Nephron (organoid): ENCODE data around the gene DNAH12.

Source experiments
- H3K27ac Mint-ChIP-seq, 3 experiments: 2 replicates each; pipeline ENCODE4 v1.8.0; 2020; ENCODE audit warnings: mixed read lengths in 3 of 3, mild to moderate bottlenecking in 2 of 3, moderate library complexity in 1 of 3
- H3K27me3 Mint-ChIP-seq: 2 replicates; pipeline ENCODE4 v1.8.0; 2021; ENCODE audit warnings: low read depth, mild to moderate bottlenecking, moderate library complexity, mixed read lengths
- H3K36me3 Mint-ChIP-seq: 2 replicates; pipeline ENCODE4 v1.8.0; 2020; ENCODE audit warnings: low read depth, mixed read lengths
- H3K4me1 Mint-ChIP-seq: 2 replicates; pipeline ENCODE4 v1.8.0; 2020; ENCODE audit warnings: mixed read lengths
- H3K4me3 Mint-ChIP-seq, 3 experiments: 2 replicates each; pipeline ENCODE4 v1.8.0; 2020; ENCODE audit warnings: mild to moderate bottlenecking in 3 of 3, mixed read lengths in 3 of 3, moderate library complexity in 2 of 3
- H3K9me3 Mint-ChIP-seq: 2 replicates; pipeline ENCODE4 v1.8.0; 2020; ENCODE audit warnings: mixed read lengths
- TF ChIP-seq, protein P1 (sequence below), 3 experiments: fragments of 200-600 bp; sonication (generic); IDR thresholded peaks; one replicate each; pipeline ENCODE4 v1.5.0; 2021; ENCODE audit warnings: antibody characterized with exemption in 3 of 3; ENCODE audit not compliant: unreplicated experiment in 3 of 3

The DNAH12 gene

DNA sequence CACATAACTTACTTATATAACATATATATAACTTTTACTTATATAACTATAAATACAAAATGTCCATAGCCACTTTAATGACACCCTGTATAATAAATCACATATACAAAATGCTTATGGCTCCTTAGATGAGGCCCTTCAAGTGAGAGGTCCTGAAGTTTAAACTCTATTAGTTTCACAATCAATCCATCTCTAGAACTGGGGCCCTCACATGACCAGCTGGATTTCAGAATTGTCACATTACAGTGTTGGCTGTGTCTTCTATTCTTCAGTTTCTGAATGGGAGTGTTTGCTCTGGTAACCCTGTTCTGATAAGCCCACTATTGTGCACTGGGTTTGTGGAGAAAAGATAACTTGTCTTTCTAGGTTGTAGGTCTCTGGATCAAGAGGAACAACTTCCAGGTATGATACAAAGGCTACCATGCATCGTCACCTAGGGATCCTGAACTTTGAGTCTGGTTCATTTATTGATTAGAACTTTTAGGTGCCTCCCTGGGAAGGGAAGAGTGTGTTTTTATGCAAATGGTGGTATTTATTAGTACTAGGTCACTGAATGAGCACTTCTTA is 107.9 kb downstream of the DNAH12 start:
- no peaks in the 10 kb centered on the region for H3K36me3 Mint-ChIP-seq
- H3K27me3 Mint-ChIP-seq, result no peaks in the 10 kb centered on the region
- H3K4me3 Mint-ChIP-seq, result no peak overlapping the region
- TF ChIP-seq, protein P1, sequence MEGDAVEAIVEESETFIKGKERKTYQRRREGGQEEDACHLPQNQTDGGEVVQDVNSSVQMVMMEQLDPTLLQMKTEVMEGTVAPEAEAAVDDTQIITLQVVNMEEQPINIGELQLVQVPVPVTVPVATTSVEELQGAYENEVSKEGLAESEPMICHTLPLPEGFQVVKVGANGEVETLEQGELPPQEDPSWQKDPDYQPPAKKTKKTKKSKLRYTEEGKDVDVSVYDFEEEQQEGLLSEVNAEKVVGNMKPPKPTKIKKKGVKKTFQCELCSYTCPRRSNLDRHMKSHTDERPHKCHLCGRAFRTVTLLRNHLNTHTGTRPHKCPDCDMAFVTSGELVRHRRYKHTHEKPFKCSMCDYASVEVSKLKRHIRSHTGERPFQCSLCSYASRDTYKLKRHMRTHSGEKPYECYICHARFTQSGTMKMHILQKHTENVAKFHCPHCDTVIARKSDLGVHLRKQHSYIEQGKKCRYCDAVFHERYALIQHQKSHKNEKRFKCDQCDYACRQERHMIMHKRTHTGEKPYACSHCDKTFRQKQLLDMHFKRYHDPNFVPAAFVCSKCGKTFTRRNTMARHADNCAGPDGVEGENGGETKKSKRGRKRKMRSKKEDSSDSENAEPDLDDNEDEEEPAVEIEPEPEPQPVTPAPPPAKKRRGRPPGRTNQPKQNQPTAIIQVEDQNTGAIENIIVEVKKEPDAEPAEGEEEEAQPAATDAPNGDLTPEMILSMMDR (IDR thresholded peaks at IDR 0.05; ENCODE audit: unreplicated experiment in 3 of 3), result no peak
- H3K27ac Mint-ChIP-seq, result no peak overlapping the region
- no peaks in the 10 kb centered on the region for H3K4me1 Mint-ChIP-seq
- no peaks in the 10 kb centered on the region for H3K9me3 Mint-ChIP-seq

DNA sequence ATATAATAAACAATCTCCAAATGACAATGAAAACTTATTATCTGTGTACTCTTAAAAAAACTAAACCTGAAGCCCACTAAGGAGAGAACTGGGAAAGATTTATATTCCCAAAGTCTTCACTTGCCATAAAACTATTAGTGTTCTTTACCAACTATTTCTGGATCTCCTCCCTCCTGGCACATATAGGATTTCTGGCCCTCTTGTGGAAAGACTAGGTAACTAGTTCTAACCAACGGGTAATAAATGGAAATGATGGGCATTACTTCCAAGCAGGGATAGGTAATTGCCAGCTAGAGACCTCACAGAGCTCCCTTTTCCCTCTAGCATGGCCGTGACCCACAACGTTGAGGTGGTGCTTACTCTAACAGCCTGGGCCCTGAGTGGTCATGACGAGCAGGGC is 110.1 kb downstream of the DNAH12 start:
- no peaks in the 10 kb centered on the region for H3K4me1 Mint-ChIP-seq
- no peaks in the 10 kb centered on the region for H3K9me3 Mint-ChIP-seq
- no peaks in the 10 kb centered on the region for H3K27me3 Mint-ChIP-seq
- no peak overlapping the region for H3K4me3 Mint-ChIP-seq
- H3K27ac Mint-ChIP-seq, result no peak overlapping the region
- TF ChIP-seq, protein P1 (IDR thresholded peaks at IDR 0.05; ENCODE audit: unreplicated experiment in 3 of 3), result peak; percentile 40 to 47 (median 44)
- no peaks in the 10 kb centered on the region for H3K36me3 Mint-ChIP-seq

DNA sequence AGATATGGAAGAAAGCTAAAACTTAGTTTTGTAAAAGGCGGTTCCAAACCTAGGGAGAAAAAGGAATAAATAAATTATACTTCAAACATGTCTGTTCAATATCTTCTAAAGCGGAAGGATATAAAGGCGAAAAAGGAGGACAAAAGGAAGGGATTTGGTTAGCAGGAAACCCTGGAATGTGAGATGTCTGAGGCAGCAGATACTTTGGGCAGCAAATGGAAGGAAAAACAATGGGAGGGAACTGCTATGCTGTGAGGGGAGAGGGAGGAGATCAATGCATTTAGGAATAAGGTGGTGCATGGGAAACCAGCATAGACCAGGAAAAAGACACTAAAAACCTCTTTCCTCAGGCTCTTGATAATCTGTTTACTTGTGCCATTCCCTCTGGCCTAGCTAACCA is 120.8 kb downstream of the DNAH12 start:
- no peaks in the 10 kb centered on the region for H3K27me3 Mint-ChIP-seq
- TF ChIP-seq, protein P1 (IDR thresholded peaks at IDR 0.05; ENCODE audit: unreplicated experiment in 3 of 3), result no peak
- no peaks in the 10 kb centered on the region for H3K36me3 Mint-ChIP-seq
- H3K27ac Mint-ChIP-seq, result no peak overlapping the region
- H3K9me3 Mint-ChIP-seq, result no peaks in the 10 kb centered on the region
- no peak overlapping the region for H3K4me3 Mint-ChIP-seq
- no peaks in the 10 kb centered on the region for H3K4me1 Mint-ChIP-seq

DNA sequence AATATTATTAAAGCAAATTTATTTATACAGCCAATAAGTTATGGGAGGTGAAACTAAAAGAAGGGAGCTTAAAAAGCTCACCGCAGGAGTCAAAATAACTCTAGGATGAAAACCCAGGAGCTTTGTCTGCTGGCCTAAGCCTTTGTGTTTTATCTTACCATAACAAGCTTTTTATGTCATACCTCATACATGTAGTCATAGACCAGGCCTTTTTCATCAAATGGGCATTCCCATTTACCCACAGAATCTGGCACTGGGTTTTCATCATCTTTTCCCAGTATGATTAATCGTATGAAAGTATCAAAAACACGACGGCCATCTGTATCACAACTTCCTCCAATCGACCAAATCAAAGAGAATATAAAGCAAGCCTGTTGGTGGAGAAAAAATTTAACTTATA is 122.8 kb downstream of the DNAH12 start:
- TF ChIP-seq, protein P1 (IDR thresholded peaks at IDR 0.05; ENCODE audit: unreplicated experiment in 3 of 3), result no peak
- Mint-ChIP-seq H3K4me3 (no peak overlapping the region), H3K4me1 (no peaks in the 10 kb centered on the region), H3K9me3 (no peaks in the 10 kb centered on the region), H3K27ac (no peak overlapping the region), H3K36me3 (no peaks in the 10 kb centered on the region), H3K27me3 (no peaks in the 10 kb centered on the region)

DNA sequence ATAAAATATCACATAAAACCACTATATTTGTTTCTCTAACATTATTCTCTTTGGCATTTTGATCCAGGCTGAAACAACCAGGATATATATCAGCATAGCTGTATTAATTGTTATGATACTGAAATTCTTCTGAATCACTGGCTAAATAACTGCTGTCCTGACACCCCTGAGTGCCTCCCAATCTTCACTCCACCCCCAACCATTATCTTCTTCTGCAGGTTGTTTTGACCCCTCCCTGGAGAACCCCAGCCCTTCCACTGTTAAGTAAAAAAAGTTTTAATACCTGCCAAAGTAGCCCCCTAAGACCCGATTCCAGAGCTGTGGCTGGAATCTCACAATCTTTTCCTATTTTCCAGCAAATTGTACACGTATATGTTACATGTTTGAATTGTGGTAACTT is 124.1 kb downstream of the DNAH12 start:
- TF ChIP-seq, protein P1 (IDR thresholded peaks at IDR 0.05; ENCODE audit: unreplicated experiment in 3 of 3), result no peak
- H3K27me3 Mint-ChIP-seq, result no peaks in the 10 kb centered on the region
- H3K27ac Mint-ChIP-seq, result no peak overlapping the region
- no peak overlapping the region for H3K4me3 Mint-ChIP-seq
- H3K9me3 Mint-ChIP-seq, result no peaks in the 10 kb centered on the region
- H3K36me3 Mint-ChIP-seq, result no peaks in the 10 kb centered on the region
- no peaks in the 10 kb centered on the region for H3K4me1 Mint-ChIP-seq

DNA sequence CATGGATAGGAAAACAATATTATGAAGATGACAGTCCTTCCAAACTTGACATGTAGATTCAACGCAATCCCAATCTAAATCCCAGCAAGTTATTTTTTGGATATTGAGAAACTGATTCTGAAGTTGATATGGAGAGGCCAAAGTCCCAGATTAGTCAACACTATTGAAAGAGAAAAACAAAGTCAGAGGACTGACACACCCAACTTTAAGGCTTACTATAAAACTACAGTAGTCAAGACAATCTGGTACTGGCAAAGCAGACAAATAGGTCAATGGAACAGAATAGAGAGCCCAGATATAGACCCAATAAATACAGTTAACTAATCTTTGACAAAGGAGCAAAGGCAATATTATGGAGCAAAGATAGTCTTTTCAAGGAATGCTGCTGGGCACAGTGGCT is 132.4 kb downstream of the DNAH12 start:
- Mint-ChIP-seq H3K9me3 (peaks cover 6% of the 10 kb centered on the region), H3K4me3 (no peak overlapping the region), H3K36me3 (no peaks in the 10 kb centered on the region)

More for the DNA sequence above, 132.4 kb downstream of the DNAH12 start:
- TF ChIP-seq, protein P1 (IDR thresholded peaks at IDR 0.05; ENCODE audit: unreplicated experiment in 3 of 3), result no peak
- H3K27ac Mint-ChIP-seq, result no peak overlapping the region
- H3K4me1 Mint-ChIP-seq, result no peaks in the 10 kb centered on the region
- H3K27me3 Mint-ChIP-seq, result no peaks in the 10 kb centered on the region
